GM10248 (cell line): ENCODE results near the gene SPI1.

Experiments used
- CTCF ChIA-PET: fragments of 300-600 bp; sonication (Branson Sonifier 250); formaldehyde crosslinking; extraction: SDS; loops from one replicate; lab custom pipeline; 2021; ENCODE audit warnings: antibody characterized with exemption; lab: Yijun Ruan, JAX
- POLR2A ChIA-PET: fragments of 350-650 bp; sonication (Branson Sonifier 250); formaldehyde crosslinking; extraction: SDS; loops from one replicate; lab custom pipeline; 2020; ENCODE audit warnings: antibody characterized with exemption; lab: Yijun Ruan, JAX
- DNase-seq: peaks from one replicate; pipeline ENCODE4 v3.0.0; 2012; ENCODE audit errors: extremely low spot score
- CTCF ChIP-seq: IDR thresholded peaks from 2 replicates; pipeline ENCODE4 v1.5.1; 2012; ENCODE audit warnings: mild to moderate bottlenecking, low read depth; ENCODE audit errors: extremely low read depth, missing control alignments, control extremely low read depth

SPI1 gene

GRCh38 chr11:47415949-47416472 is 37.7 kb upstream of the SPI1 start:
- ChIA-PET CTCF (interaction anchor here (0.8 to 1.3 kb wide), 3 partner anchors 9 to 43 kb away, joined by 3 to 4 read pairs (median 3); no protein-coding TSS in a partner anchor), POLR2A (interaction anchor here (0.5 to 1.2 kb wide), 3 partner anchors 36 to 167 kb away, joined by 3 read pairs; partner anchors contain the start of gene ACP2)
- TF ChIP-seq CTCF: no peak
- no peak for DNase-seq

GRCh38 chr11:47415091-47415854 is 36.9 kb upstream of the SPI1 start:
- CTCF ChIA-PET: interaction anchor here (0.8 to 8.6 kb wide), 3 partner anchors 10 to 43 kb away, joined by 3 to 92 read pairs (median 4); no protein-coding TSS in a partner anchor
- TF ChIP-seq CTCF: no peak
- POLR2A ChIA-PET: interaction anchor here (0.5 to 1.2 kb wide), 2 partner anchors 36 to 166 kb away, joined by 3 read pairs; partner anchors contain the start of gene ACP2
- no peak for DNase-seq

- ChIA-PET POLR2A (no interaction called here), CTCF (interaction anchor here (0.8 to 8.6 kb wide), 3 partner anchors 15 to 42 kb away, joined by 3 to 92 read pairs (median 3); no protein-coding TSS in a partner anchor)
- no peak for DNase-seq
- TF ChIP-seq CTCF: no peak
Measured at GRCh38 chr11:47414685-47415070, 36.3 kb upstream of the SPI1 start.

- POLR2A ChIA-PET: no interaction called here
- DNase-seq: no peak
- CTCF ChIA-PET: interaction anchor here (0.8 to 8.6 kb wide), 5 partner anchors 11 to 154 kb away, joined by 3 to 92 read pairs (median 14); partner anchors contain the start of gene PSMC3
Measured at GRCh38 chr11:47413908-47414684, 35.7 kb upstream of the SPI1 start.

GRCh38 chr11:47413351-47413750 is 35.0 kb upstream of the SPI1 start:
- no peak for TF ChIP-seq CTCF
- ChIA-PET POLR2A (no interaction called here), CTCF (interaction anchor here (1.1 to 8.6 kb wide), 11 partner anchors 11 to 235 kb away, joined by 3 to 92 read pairs (median 14); partner anchors contain the start of genes ARFGAP2 and PSMC3)
- no peak for DNase-seq

More at GRCh38 chr11:47413908-47414684, 35.7 kb upstream of the SPI1 start:
- TF ChIP-seq CTCF: no peak
